ENCODE data around the gene ABCG2.
A peak's percentile ranks its signal among the peaks of the same experiment; 100 is the strongest.
"Not testable (repeated sequence)": the region's sequence is repeated elsewhere in the genome, so short reads cannot be mapped to it uniquely, and the experiment has no call there.

ABCG2 gene

GRCh38 chr4:88109123-88109881 is 49.1 kb downstream of the ABCG2 start:
- DNase-seq, result no peak

GRCh38 chr4:88108747-88109122 is 49.7 kb downstream of the ABCG2 start:
- no peak for DNase-seq

DNA sequence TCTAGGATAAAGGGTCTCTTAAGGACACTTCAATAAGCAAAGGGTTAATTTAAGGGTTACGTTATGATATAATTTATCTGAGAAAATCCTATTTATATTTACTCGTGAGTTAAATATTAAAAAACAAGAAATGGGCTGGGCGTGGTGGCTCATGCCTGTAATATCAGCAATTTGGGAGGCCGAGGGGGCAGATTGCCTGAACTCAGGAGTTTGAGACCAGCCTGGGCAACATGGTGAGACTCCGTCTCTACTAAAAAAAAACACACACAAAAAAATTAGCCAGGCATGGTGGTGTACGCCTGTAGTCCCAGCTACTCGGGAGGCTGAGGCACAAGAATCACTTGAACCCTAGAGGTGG is 50.4 kb downstream of the ABCG2 start:
- DNase-seq, result not testable (repeated sequence)

DNA sequence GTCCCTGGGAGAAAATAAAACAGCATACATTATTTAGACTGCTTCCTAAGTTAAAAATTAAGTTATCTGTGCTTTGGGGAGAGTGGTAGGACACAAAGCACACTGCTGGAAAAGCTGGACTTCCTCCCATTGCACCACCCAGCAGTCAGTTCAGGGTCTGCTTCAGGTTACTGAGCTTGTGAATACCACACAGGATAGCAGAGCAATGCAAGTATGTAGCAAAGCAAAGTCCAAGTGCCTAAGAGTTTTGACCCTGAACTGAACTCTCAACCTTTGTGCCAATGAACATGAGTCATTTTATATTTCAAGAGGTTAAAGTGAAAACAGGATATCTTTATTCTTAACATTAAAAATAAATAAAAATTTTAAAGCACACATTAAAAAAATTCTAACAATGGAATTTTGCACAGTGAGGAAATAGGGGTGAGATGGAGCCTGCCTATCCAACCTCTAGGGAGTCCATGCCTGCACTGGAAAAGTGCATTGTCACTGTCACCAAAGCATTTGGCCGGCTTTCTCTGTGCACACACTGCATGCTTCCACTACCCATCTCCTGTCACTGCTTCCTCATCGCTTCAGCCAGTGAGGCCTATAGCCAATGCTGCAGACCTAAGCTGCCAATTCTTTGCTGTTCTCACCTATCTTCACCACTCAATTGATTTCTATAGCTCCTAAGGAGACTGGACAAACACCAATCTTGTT is 50.9 kb downstream of the ABCG2 start:
- no peak for DNase-seq

DNA sequence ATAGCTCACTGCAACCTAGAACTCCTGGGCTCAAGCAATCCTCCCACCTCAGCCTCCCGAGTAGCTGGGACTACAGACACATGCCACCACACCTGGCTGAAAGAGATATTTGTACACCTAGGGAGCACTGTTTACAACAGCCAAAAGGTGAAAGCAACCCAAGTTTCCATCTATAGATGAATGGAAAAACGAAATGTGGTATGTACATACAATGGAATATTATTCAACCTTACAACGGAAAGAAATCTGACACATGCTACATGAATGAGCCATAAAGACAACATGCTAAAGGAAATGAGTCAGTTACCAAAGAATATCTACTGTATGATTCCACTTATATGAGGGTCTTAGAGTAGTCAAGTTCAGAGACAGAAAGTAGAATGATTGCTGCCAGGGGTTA is 52.2 kb downstream of the ABCG2 start:
- no peak for DNase-seq

DNA sequence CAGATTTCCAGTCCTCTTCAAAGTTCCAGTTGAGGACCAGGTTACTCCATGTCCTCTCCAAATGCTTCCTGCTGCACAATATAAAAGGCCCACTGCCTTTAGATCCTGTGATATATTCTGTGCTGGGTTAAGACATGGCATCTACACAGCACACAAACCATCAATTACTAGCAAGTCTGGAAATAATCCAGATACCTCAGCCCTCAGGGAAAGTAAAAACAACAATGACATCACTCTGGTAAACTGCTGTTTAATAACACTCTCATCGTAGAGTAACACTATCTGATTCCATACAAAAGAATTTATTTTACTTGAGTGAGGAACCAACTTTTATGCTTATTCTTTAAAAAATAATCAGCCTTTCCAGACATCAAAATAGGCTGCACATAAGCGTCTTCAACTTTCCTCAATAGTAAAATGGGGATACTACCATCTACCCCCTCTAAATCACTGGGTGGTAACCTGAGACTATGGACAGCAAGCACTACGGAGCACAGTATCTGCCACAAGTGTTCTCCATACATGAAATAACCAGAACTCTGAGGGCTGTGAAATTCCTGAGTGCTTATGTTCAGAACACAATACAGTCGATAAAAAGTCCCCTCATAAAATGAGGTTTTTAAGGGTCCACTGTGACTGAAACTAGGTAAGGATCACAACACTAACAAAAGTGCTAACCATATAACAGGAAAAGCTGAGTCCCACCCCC is 53.4 kb downstream of the ABCG2 start:
- DNase-seq, result peak; percentile 89

DNA sequence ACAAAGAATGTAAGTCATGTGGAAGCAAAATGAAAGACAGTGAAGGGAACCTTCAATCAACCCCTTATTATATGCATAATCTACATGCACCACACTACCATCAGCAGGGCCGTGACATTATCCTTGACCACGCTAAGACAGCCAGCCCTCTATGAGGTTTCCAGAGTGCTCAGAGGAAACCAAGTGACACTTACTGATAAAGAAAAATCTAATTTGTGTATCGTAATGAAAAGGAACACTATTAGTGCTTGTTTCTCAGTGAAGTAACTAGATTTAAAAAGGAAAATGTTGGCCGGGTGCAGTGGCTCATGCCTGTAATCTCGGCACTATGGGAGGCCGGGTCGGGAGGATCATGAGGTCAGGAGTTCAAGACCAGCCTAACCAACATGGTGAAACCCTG is 56.4 kb downstream of the ABCG2 start:
- DNase-seq, result no peak

GRCh38 chr4:88101165-88101564 is 57.3 kb downstream of the ABCG2 start:
- DNase-seq, result no peak

GRCh38 chr4:88098993-88099752 is 59.3 kb downstream of the ABCG2 start:
- DNase-seq, result no peak

GRCh38 chr4:88097781-88098180 is 60.7 kb downstream of the ABCG2 start:
- no peak for DNase-seq

DNA sequence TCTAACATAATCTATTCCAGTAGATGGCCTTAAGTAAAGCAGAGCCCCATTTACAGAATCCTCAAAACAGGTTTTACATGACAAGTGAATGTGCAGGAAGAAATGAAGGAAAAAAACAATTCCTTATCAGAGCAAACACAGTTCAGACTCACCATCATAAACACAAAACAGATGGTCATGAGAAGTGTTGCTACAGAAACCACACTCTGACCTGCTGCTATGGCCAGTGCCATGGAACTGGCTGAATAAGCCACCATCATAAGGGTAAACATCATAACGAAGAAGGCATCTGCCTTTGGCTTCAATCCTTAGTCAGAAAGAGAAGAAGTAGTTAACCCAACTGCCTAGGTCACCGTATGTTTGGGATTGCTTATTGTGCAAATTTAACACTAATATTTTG is 61.1 kb downstream of the ABCG2 start:
- DNase-seq, result no peak

- no peak for DNase-seq
Measured at GRCh38 chr4:88093874-88094273, 64.6 kb downstream of the ABCG2 start.

DNA sequence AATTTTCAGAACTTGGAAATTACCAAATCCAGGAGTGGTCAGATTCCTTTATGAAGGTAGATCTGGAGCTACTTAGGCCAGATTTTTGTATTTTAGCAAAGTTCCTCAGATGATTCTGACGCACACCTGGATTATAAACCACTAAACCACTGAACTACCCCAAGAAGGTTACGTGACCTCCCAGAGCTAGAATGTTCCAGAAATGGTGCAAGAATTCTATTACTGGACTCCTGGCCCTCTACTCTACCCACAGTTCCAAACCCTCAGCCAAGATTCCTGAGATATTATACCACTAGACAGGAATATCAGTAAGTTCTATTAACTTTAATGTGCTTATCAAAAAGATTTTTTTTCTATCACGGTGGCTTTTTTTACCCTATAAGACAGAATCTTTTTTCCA is 67.1 kb downstream of the ABCG2 start:
- no peak for DNase-seq

DNA sequence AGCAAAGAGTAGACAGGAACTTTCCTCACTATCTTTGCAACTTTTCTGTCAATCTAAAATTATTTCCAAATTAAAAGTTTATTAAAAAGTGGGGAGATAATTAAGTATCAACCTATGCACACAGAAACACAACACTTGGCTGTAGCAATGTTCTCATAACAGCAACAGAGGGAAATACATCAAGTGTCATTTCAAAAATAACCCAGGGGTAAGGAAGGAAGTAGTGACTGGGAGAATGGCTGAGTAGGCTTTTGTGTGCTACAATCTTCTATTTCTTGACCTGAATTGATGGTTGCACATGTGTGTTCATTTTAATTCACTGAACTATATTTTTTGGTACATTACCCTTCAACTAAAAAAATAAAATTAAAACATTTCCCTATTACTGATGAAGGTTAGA is 67.5 kb downstream of the ABCG2 start:
- no peak for DNase-seq

DNA sequence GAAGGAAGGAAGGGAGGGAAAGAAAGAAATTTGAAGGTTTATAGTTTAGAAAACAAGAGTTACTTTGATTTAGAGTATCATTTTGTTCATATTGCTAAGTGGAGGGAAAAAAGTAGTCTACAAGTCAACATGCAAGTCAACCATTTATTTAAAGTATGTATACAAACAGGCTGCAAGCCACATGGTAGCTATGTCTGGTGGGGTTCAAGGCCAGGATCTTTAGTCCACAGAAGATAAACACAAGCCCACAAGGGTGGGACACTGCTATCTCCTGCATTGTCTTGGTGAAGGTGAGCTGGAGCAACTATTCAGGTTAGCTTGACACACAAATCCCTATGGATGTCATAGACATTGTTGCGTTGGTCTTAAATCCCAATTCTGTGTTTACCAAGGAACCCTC is 71.4 kb downstream of the ABCG2 start:
- no peak for DNase-seq

- no peak for DNase-seq
Measured at GRCh38 chr4:88080626-88081025, 77.8 kb downstream of the ABCG2 start.

GRCh38 chr4:88078579-88078978 is 79.9 kb downstream of the ABCG2 start:
- no peak for DNase-seq

GRCh38 chr4:88077911-88078524 is 80.4 kb downstream of the ABCG2 start:
- DNase-seq, result no peak

GRCh38 chr4:88075336-88075735 is 83.1 kb downstream of the ABCG2 start:
- DNase-seq, result no peak

DNA sequence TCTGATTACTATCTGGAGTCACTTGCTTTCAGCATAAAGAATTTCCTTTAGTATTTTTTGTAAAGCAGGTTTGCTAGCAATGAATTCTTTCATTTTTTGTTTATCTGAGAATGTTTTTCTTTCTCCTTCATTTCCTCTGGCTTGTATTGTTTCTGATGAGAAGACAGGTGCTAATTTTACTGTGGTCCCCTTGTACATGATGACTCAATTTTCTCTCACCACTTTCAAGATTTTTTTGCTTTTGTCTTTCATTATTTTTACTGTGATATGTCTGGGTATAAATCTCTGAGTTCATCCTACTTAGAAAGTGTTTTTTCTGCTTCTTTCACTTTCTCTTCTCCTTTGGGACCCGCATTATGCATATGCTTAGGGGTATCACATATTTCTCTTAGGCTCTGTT is 88.4 kb downstream of the ABCG2 start:
- DNase-seq, result no peak

- no peak for DNase-seq
Measured at GRCh38 chr4:88064410-88064809, 94.0 kb downstream of the ABCG2 start.

- DNase-seq, result no peak
Measured at GRCh38 chr4:88063634-88064296, 94.7 kb downstream of the ABCG2 start.
